GM18499 (cell line): ENCODE results near the gene MRPL50.

Experiments used
- ATAC-seq: cut with Tn5 transposase; IDR thresholded peaks from one replicate; pipeline ENCODE4 v1.9.1; 2021; ENCODE audit warnings: moderate number of reproducible peaks; ENCODE audit not compliant: insufficient read depth, unreplicated experiment

MRPL50 gene

DNA sequence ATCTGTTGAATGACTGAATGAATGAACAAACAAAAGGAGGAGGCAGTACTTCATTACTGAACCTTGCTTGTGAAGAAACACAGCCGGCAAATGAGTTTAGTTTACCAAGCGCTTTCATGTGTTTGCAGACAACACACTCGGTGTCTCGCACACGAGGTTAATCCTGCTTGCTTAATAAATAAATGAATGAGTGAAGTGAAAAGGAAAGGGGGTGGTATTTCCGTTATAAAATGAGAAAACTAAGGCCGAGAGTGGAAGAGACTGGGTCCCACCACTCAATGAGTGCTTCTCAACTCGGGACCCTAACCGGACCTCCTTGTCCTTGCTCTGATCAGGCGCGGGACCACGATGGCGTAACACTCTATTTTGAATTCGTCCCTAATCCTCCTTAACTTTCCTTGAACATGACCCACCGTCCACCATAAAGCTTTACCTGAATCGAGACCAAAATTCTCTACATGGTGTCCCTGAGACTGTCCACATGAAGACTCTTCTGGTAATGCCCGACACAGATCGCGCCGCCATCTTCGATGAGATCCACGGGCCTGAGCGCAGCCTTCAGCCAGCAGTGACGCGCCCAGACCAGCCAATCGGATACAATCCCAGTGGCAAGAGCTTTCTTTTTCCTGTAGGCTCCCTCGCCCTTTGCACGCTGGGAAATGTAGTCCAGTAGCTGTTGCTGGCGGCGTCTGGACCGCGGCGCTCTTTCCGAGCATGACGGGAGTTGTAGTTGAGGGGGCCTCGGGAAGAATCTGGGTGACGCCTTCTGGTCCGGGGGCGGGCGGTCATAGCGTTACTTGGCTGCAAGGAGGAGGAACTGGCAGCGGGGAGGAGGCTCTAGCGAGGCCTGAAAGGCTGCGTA lies at the start of gene MRPL50, which contains the start of gene ZNF189:
TSS of gene MRPL50 (minus strand) at position 551 of the 862 bp plus-strand sequence. CDS start at position 525, 26 bp downstream.
TSS of gene ZNF189 (plus strand) at position 784 of the 862 bp plus-strand sequence. CDS start 306 bp downstream, outside the sequence.
- peak; percentile 99 for ATAC-seq

- no peak for ATAC-seq
These were observed 48.3 kb upstream of the MRPL50 start for GRCh38 chr9:101446732-101447131.

GRCh38 chr9:101445353-101446029 lies 47.1 kb upstream of the MRPL50 start:
- no peak for ATAC-seq

DNA sequence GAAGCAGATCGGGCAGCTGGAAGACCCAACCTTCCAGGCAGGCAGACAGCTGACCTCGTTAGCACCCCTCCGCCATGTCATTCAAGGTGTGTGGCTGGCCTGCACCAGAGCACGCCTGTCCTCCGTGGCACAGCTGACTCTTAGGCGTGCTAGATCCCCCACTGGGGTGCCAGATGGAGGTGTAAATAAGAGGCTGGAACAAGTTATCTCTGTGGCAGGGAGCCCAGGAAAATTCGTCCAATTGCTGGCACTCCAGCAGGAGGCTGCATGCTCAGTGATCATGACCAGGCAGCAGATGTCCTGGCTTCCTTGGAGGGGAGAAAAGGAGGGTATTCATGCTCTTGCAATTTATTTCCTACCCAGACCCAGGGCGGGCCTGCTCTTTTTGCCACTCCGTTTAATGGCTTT lies 45.0 kb upstream of the MRPL50 start:
- no peak for ATAC-seq

GRCh38 chr9:101442736-101443135 lies 44.3 kb upstream of the MRPL50 start:
- no peak for ATAC-seq

DNA sequence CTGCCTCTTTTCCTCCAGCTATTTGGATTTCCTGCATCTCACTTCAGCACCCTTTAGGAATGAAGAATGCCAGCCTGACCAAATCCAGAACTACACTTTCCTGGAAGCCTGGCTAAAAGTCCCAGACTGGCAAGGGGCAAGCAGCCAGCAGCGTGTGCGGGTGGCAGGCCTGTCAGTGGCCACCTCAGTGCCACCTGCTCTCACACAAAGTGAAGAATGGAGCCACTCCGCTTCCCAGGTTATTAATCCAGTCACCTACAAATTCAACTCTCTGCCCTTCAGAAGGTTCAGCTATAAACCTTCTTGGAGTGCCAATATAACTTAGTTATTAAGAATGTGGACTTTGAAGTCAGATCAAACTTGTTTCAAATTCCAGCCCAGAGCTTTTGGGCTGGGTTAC lies 43.9 kb upstream of the MRPL50 start:
- ATAC-seq: no peak

- no peak for ATAC-seq
These were observed 42.4 kb upstream of the MRPL50 start for GRCh38 chr9:101440714-101441230.

GRCh38 chr9:101438523-101438922 lies 40.1 kb upstream of the MRPL50 start:
- no peak for ATAC-seq

DNA sequence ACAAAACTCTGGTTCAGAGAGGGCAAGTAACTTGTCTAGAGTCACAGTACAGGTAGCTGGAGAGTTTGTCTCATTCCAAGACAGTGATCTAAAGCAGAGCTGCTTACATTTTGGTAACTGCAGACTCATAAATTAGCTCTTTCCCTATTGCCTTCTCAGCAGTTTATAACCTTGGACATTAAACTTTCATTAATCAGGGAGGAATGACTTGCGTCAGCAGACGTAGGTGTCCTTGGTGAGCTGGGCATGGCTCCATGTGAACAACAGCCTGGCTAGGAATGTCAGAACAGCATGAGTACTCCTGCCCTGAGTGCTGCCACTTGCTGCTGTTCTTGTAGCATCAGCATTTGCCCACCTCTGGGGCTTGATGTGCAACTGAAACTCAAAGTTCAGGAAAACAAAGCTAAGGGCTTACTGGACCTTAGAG lies 39.4 kb upstream of the MRPL50 start:
- no peak for ATAC-seq

GRCh38 chr9:101435601-101436079 lies 37.2 kb upstream of the MRPL50 start, which contains the start of gene ALDOB:
Gene ALDOB, minus strand, starts transcription at chr9:101435774. Its CDS starts 4,887 bp downstream, at chr9:101430887.
- no peak for ATAC-seq

DNA sequence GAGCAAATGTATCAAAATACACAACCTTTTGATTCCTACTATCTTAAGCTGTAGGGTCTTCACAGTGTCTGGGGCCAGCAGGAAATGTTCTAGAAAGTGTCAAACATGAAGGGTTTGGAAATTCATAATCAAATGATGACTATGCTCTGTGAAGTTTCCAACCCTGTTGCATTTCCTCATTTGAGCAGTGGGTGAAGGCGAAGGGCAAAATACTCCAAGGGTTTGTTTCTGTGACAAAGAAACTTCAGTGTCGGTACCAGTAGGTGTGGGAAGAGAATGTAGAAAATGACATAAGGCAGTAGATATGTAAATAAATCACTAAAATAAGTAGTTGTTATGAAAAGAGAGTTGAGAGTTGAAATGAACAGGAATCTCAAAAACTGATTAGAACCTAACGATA lies 36.6 kb upstream of the MRPL50 start:
- ATAC-seq: no peak

DNA sequence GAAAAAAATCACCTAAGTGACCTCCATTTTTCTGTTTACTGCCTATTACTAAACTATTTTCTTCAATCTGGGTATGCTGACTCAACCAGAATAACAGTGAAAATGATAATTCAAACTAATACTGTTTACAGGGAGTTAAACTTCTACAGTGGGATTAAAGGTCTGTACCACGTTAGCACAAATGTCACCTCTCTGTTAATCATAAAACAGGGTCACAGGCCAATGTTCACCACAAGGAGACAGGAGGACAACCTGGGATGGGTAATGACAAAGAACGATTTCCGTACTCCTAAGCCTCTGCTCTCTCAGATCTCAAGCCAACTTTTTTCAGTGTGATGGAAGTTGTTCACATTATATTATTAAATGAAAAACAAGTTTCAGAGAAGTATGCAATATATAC lies 34.8 kb upstream of the MRPL50 start:
- ATAC-seq: no peak

DNA sequence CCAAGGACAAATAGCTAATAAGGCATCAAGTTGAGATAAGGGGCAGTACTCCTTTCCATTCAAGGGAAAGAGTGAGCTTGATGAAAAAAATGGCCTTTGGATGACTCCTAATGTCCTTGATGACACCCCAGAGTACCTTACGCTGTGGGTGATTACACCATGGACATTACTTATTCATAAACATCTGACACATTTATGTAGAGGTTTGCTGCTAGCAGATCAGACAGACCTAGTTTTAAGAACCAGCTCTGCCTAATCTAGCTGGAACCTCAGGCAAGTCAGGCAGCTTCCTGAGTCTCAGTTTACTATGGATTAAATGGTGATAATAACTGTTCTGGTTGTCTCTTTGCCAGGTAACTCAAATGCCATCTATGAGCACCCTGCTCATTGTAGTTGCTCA lies 34.3 kb upstream of the MRPL50 start:
- ATAC-seq: no peak

DNA sequence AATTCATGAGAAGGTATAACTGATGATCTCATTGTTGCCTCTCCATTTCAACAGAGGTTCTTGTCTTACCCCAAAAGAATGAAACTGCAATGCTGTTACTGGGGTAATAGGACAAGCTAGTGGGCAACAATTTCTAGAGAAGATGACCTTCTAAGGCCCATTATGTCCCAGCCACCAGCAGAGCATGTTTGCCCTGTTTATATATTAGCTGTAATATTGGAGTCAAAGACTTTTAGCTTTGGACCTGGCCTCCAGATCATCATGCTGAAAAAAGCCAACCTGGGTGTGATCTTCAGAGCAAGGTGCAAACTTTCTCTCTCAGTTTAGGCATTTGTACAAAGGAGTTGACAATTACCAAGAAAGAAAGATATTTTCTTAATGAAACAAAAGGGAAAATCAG lies 33.8 kb upstream of the MRPL50 start:
- no peak for ATAC-seq

- ATAC-seq: no peak
These were observed 31.3 kb upstream of the MRPL50 start for GRCh38 chr9:101429736-101430135.

DNA sequence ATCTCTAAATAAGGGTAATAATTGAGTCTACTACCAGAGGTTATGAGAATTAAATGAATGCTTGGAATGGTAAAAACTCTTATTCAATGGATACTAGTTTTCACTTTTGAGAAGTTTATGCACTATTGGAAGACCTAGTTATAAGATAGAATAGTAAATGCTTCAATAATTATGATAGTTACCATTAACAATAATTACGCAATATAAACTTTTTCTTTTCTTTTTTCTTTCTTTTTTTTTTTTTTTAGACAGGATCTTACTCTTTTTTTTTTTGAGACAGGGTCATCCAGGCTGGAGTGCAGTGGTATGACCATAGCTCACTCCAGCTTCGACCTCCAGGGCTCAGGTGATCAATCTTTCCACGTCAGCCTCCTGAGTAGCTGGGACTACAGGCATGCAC lies 30.5 kb upstream of the MRPL50 start:
- ATAC-seq: no peak

DNA sequence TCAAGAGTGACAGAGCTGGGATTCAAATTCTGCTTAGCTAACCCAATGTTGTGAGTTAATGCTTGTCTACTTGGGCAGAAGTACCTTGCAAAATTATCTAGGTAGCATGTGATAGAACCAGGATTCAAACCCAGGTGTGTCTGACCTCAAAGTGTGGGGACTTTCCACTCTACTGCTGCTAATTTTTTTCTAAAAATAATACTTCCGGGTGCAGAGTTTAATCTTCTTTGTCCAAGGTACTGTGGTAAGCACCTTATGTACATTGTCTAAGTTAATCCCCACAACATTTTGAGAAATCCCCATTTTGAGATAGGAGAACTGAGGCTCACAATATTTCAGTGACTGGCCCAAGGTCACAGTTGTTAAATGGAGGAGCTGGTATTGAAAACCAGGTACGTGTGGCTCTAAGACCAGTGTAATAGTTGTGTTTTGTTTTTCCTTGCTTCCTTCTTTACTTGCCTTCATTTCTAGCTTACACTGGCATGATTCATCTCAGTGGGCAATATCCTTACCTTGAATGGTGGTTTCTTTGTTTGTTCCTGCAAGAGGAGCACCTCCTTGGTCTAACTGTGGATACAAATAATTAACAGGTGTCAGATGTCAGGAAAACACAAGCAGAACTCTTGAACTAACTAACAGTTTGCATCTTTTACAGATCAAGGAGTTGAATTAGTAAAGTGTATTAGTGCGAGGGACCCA lies 29.7 kb upstream of the MRPL50 start:
- peak; percentile 48 for ATAC-seq

DNA sequence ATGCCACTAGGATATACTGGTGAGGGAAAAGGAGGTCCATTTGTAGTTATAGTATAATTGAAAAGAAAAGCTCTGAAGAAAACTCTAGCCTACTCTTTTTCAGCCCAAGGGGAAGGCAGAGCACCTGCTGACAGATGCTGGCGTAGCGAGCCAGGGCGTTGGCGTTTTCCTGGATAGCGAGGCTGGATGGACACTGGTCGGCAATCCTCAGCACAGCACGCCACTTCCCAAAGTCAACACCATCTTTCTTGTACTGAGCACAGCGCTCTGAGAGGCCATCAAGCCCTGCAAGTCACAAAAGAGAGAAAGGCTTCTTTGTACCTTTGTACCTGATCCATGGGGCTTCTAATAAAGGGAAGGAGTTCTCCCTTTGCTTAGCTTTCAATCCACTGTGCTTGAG lies 28.9 kb upstream of the MRPL50 start:
- ATAC-seq: no peak

GRCh38 chr9:101421653-101422065 lies 23.2 kb upstream of the MRPL50 start:
- ATAC-seq: no peak

DNA sequence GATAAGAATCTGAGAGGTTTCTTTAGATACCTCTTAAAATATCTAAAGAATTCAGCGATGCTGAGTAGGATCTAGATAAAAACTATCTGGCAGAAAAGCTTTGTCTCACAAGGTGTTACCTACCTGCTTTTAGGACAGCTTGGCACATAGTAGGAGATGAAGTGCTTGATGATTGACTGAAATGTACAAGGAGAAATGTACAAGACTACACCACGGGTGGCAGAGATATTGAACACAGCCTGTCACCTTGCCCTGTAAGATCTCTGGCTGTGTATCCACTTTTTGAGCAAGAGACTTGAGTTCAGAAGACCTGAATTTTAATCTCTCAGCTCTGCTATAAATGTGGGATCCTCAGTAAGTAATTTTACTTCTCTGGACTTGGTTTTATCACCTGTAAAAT lies 21.4 kb upstream of the MRPL50 start:
- ATAC-seq: no peak
